ENCODE data around the gene GPC1. TPM values are rescaled to one million over a fixed set of nuclear protein-coding genes. Genes with fewer than 3 reads are reported as not detected.

Gene GPC1
- total RNA-seq, 1 donor from 2014 or later: 252 TPM

GRCh38 chr2:240401781-240402551, 33.5 kb upstream of the GPC1 start:
- Mint-ChIP-seq H3K4me3 (ENCODE audit: unreplicated experiment) (no peak overlapping the region), H3K4me1 (ENCODE audit: low read depth, unreplicated experiment) (peaks cover 2% of the 10 kb centered on the region), H3K36me3 (ENCODE audit: low read depth, unreplicated experiment) (no peaks in the 10 kb centered on the region), H3K27ac (ENCODE audit: unreplicated experiment) (no peak overlapping the region), H3K9me3 (ENCODE audit: unreplicated experiment) (no peaks in the 10 kb centered on the region), H3K27me3 (ENCODE audit: low read depth, unreplicated experiment) (peaks cover 38% of the 10 kb centered on the region)
- TF ChIP-seq CTCF (IDR thresholded peaks at IDR 0.05; ENCODE audit: insufficient read depth, low read depth, low read length) (no peak), EZH2 (IDR thresholded peaks at IDR 0.05; ENCODE audit: insufficient read depth, low read length) (no peak)
- no peaks in the 10 kb centered on the region for H4K20me1 ChIP-seq (ENCODE audit: insufficient read depth, low read length)
- no peak overlapping the region for H3K27ac ChIP-seq (ENCODE audit: low read depth, low read length)
- H3K36me3 ChIP-seq (ENCODE audit: insufficient read depth, low read length): no peaks in the 10 kb centered on the region
- H3K4me3 ChIP-seq (ENCODE audit: insufficient read depth, low read depth, low read length): no peak overlapping the region
- H3K9me3 ChIP-seq (ENCODE audit: insufficient read depth, low read depth, low read length): no peaks in the 10 kb centered on the region
- H3K79me2 ChIP-seq (ENCODE audit: insufficient read depth, low read length): no peaks in the 10 kb centered on the region
- no peak overlapping the region for H3K9ac ChIP-seq (ENCODE audit: low read length)
- no peak overlapping the region for H3K4me2 ChIP-seq (ENCODE audit: low read length)
- FAIRE-seq (no peak), DNase-seq (ENCODE audit: low read depth) (no peak)
- no peaks in the 10 kb centered on the region for H3K4me1 ChIP-seq (ENCODE audit: insufficient read depth, low read length)
- H3K27me3 ChIP-seq (ENCODE audit: insufficient read depth, low read length): no peaks in the 10 kb centered on the region
- no peak overlapping the region for H2AFZ ChIP-seq (ENCODE audit: low read depth, low read length)

GRCh38 chr2:240402566-240403272, 32.7 kb upstream of the GPC1 start:
- no peak overlapping the region for H3K4me3 Mint-ChIP-seq (ENCODE audit: unreplicated experiment)
- Histone ChIP-seq H3K79me2 (ENCODE audit: insufficient read depth, low read length) (no peaks in the 10 kb centered on the region), H4K20me1 (ENCODE audit: insufficient read depth, low read length) (no peaks in the 10 kb centered on the region), H3K4me2 (ENCODE audit: low read length) (no peak overlapping the region), H3K36me3 (ENCODE audit: insufficient read depth, low read length) (no peaks in the 10 kb centered on the region), H3K4me3 (ENCODE audit: insufficient read depth, low read depth, low read length) (no peak overlapping the region), H3K9ac (ENCODE audit: low read length) (no peak overlapping the region), H3K27me3 (ENCODE audit: insufficient read depth, low read length) (no peaks in the 10 kb centered on the region), H3K4me1 (ENCODE audit: insufficient read depth, low read length) (no peaks in the 10 kb centered on the region), H2AFZ (ENCODE audit: low read depth, low read length) (no peak overlapping the region), H3K27ac (ENCODE audit: low read depth, low read length) (no peak overlapping the region), H3K9me3 (ENCODE audit: insufficient read depth, low read depth, low read length) (no peaks in the 10 kb centered on the region)
- peaks cover 2% of the 10 kb centered on the region for H3K4me1 Mint-ChIP-seq (ENCODE audit: low read depth, unreplicated experiment)
- TF ChIP-seq EZH2 (IDR thresholded peaks at IDR 0.05; ENCODE audit: insufficient read depth, low read length) (no peak), CTCF (IDR thresholded peaks at IDR 0.05; ENCODE audit: insufficient read depth, low read depth, low read length) (no peak)
- peaks cover 37% of the 10 kb centered on the region for H3K27me3 Mint-ChIP-seq (ENCODE audit: low read depth, unreplicated experiment)
- H3K36me3 Mint-ChIP-seq (ENCODE audit: low read depth, unreplicated experiment): peaks cover 1% of the 10 kb centered on the region
- H3K9me3 Mint-ChIP-seq (ENCODE audit: unreplicated experiment): no peaks in the 10 kb centered on the region
- no peak for DNase-seq (ENCODE audit: low read depth)
- no peak overlapping the region for H3K27ac Mint-ChIP-seq (ENCODE audit: unreplicated experiment)
- FAIRE-seq: no peak

Measured in astrocyte (in vitro differentiated cells and primary cell).